ENCODE data around the gene GPR42. TPM values are rescaled to one million over a fixed set of nuclear protein-coding genes. Genes with fewer than 3 reads are reported as not detected.

GPR42 gene
- total and polyA plus RNA-seq, 11 donors = not detected

DNA sequence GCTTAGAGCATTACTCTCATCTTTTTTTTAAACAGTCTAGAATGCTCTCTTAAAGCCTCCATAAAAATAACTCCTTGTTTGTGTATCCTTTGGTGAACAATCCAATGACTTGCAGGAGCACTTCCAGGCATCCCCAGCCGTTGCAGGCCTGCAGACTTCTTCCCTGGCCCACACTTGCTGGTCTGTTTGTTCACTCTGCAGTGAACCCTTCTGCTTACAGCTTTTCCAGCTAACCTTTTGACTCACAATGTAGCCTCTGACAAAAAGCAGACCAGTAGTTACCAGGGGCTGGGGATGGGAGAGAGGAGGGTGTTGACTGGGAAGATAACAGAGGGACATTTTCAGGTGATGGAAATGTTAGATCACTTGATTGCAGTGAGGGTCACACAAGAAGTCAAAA, 9.1 kb downstream of the GPR42 start:
- 15 to 52% (median 20%) methylated on average over 1 of the region's 1 CpG for WGBS, 4 donors
- no peak for TF ChIP-seq POLR2A (IDR thresholded peaks at IDR 0.05)
- no peak for TF ChIP-seq CTCF (IDR thresholded peaks at IDR 0.05)
- Histone ChIP-seq H3K36me3 (no peaks in the 10 kb centered on the region), H3K4me3 (no peak overlapping the region), H3K9me3 (peaks cover 0 to 7% (median 0%) of the 10 kb centered on the region in 12 donors), H3K4me1 (peaks cover 0 to 11% (median 0%) of the 10 kb centered on the region in 12 donors), H3K27me3 (peaks cover 0 to 9% (median 0%) of the 10 kb centered on the region in 9 donors), H3K27ac (peak overlapping the region in 1 of 12 donors; percentile 10)
- intact Hi-C loops (cut with DNase I) = no loop called here
- DNase-seq (no peak), ATAC-seq (no peak)

DNA sequence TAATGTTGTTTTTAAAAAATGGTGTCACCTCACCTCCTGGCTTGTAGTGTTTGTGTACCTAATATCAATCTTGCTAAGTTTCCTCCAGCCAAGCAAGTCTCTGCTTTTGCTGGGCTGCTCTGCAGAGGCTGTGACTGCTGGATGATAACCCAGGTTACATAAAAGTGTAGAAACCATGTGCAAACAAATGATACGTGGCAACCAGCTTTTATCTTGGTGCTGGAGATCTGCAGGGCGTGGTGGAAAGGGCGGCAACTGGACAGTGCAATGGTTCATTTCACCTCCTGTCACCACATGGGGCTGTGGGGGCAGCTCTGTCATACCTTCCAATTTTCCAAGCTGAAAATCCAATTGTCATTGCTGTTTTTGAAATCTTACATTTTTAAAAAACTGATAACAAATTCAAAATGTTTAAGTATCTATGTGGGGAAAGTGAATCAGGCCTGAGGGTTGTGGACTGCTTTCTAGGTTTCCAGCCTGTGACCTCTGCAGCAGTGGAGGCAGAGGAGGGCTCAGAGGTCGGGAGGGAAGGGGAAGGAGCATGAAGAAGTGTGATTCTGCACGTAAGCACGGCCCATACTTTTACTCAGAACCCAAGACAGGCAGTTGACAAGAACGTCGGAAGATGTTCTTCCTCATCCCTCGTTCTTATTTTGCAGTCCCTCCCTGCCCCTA, 9.7 kb downstream of the GPR42 start:
- WGBS, 4 donors = 33 to 41% (median 39%) methylated on average over 9 of the region's 9 CpGs
- DNase-seq = no peak
- Histone ChIP-seq H3K9me3 (peaks cover 0 to 13% (median 1%) of the 10 kb centered on the region in 12 donors), H3K27ac (peak overlapping the region in 1 of 12 donors; percentile 10), H3K4me1 (peaks cover 0 to 11% (median 0%) of the 10 kb centered on the region in 12 donors), H3K36me3 (no peaks in the 10 kb centered on the region), H3K27me3 (peaks cover 0 to 9% (median 0%) of the 10 kb centered on the region in 9 donors), H3K4me3 (no peak overlapping the region)
- peak in 1 of 4 donors; percentile 51 for ATAC-seq
- intact Hi-C loops (cut with DNase I) = no loop called here
- TF ChIP-seq CTCF (IDR thresholded peaks at IDR 0.05) (no peak), POLR2A (IDR thresholded peaks at IDR 0.05) (no peak)

- H3K27ac ChIP-seq = no peak overlapping the region
- no peak for ATAC-seq
- H3K27me3 ChIP-seq = peaks cover 0 to 9% (median 0%) of the 10 kb centered on the region in 9 donors
- TF ChIP-seq CTCF (IDR thresholded peaks at IDR 0.05) (no peak), POLR2A (IDR thresholded peaks at IDR 0.05) (no peak)
- intact Hi-C loops (cut with DNase I) = no loop called here
- WGBS, 4 donors = 54 to 77% (median 64%) methylated on average over 3 of the region's 3 CpGs
- no peak for DNase-seq
- H3K9me3 ChIP-seq = peaks cover 0 to 20% (median 5%) of the 10 kb centered on the region in 12 donors
- peaks cover 0 to 11% (median 0%) of the 10 kb centered on the region in 12 donors for H3K4me1 ChIP-seq
- no peaks in the 10 kb centered on the region for H3K36me3 ChIP-seq
- no peak overlapping the region for H3K4me3 ChIP-seq
Observed at GRCh38 chr19:35381318-35381717, 10.4 kb downstream of the GPR42 start.

DNA sequence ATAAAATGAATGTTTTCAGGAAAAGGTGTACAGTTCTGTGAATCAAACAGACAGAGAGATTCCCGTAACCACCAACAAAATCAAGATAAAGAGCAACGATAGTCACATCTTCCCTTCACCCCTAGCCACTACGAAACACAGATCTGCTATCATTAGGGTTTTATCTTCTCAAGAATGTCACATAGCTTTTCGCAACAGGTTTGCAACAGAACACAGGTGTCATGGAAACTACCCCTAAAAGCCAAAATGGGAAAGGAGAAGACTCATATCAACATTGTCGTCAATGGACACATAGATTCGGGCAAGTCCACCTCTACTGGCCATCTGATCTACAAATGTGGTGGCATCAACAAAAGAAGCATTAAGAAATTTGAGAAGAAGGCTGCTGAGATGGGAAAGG, 11.1 kb downstream of the GPR42 start:
- ATAC-seq = no peak

More for the DNA sequence above, 11.1 kb downstream of the GPR42 start:
- peaks cover 0 to 20% (median 6%) of the 10 kb centered on the region in 12 donors for H3K9me3 ChIP-seq
- WGBS, 4 donors = 90 to 92% (median 91%) methylated on average over 6 of the region's 6 CpGs
- no peaks in the 10 kb centered on the region for H3K36me3 ChIP-seq
- no peak overlapping the region for H3K4me3 ChIP-seq
- no peak overlapping the region for H3K27ac ChIP-seq
- H3K4me1 ChIP-seq = peaks cover 0 to 11% (median 0%) of the 10 kb centered on the region in 12 donors
- intact Hi-C loops (cut with DNase I) = no loop called here
- no peak for TF ChIP-seq POLR2A (IDR thresholded peaks at IDR 0.05)
- TF ChIP-seq CTCF (IDR thresholded peaks at IDR 0.05) = no peak
- H3K27me3 ChIP-seq = peaks cover 0 to 9% (median 0%) of the 10 kb centered on the region in 9 donors
- no peak for DNase-seq

Measured in heart left ventricle (tissue), 16 donors.